Stimulated activated CD4-positive, alpha-beta T cell treated with anti-CD3 and anti-CD28 coated beads, Interleukin-15, amount 100 ng/mL, for 48 hours (primary cell): ENCODE results near the gene SPTLC2.
"Not testable (repeated sequence)": the region's sequence is repeated elsewhere in the genome, so short reads cannot be mapped to it uniquely, and the experiment has no call there.

Source experiments
- DNase-seq, 2 donors: peaks; one replicate each; pipeline ENCODE4 v3.0.0-alpha.2; 2020; ENCODE audit warnings: low read depth in 2 of 2

The SPTLC2 gene, protein sequence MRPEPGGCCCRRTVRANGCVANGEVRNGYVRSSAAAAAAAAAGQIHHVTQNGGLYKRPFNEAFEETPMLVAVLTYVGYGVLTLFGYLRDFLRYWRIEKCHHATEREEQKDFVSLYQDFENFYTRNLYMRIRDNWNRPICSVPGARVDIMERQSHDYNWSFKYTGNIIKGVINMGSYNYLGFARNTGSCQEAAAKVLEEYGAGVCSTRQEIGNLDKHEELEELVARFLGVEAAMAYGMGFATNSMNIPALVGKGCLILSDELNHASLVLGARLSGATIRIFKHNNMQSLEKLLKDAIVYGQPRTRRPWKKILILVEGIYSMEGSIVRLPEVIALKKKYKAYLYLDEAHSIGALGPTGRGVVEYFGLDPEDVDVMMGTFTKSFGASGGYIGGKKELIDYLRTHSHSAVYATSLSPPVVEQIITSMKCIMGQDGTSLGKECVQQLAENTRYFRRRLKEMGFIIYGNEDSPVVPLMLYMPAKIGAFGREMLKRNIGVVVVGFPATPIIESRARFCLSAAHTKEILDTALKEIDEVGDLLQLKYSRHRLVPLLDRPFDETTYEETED

DNA sequence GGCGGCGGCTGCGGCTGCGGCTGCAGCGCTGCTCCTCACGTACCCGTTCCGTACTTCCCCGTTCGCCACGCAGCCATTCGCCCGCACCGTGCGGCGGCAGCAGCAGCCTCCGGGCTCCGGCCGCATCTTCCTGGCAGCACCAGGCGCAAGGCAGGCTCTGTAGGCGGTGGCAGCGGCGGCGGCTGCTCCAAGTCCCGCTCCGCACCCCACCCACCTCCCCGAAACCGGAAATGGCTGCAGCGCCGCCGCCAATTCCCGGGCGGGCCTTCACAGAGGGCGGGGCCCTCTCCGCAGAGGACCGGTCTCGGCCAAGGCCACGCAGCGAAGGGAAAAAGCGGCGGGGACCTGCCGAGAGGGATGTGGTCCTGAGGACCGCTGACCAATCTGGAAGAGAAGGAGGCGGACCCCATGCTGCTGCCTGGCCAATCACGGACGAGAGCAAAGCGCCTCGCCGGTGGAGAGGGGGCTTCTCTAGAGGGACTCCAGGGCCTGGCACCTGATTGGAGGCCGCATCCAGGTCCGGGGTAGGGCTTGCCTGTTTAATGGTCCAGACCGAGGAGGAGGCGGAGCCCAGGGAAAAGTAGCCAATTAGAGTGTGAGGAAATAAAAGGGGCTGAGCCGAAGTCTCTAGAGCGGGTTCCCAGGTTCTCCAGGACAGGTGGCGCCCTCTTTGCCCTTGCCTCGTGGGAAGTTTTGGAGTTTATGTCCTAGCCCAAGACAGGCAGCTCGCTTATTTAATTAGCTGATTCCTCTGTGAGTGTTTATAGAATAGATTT is at the start of gene SPTLC2:
SPTLC2 (minus strand) TSS at position 184 of the 776 bp plus-strand sequence; CDS start at position 126, 58 bp downstream.
- DNase-seq, result peak; percentile 95 to 97

GRCh38 chr14:77663293-77663692 is 46.9 kb upstream of the SPTLC2 start:
- DNase-seq, result no peak

GRCh38 chr14:77661562-77661961 is 45.1 kb upstream of the SPTLC2 start:
- DNase-seq, result not testable (repeated sequence)

DNA sequence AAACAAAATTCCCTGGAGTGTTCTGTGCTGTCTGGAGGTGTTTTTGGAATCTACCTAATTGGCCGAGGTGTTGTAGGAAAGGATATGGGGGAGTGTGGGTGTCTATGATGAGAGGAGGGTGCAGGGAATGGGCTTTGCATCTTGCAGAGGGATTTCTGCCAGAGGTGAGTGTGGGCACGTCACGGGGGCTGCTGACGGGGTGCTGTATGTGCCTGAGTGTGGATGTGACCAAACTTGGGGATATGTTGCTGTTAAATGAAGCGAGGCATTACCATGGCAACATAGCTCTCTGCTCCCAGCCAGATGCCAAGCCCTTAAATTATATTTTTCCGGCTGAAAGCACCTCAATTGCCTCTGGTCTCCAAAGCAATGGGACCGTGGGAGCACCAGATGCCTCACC is 44.3 kb upstream of the SPTLC2 start:
- no peak for DNase-seq

- no peak for DNase-seq
Measured at GRCh38 chr14:77659831-77660230, 43.4 kb upstream of the SPTLC2 start.

GRCh38 chr14:77657280-77657679 is 40.8 kb upstream of the SPTLC2 start:
- no peak for DNase-seq

GRCh38 chr14:77654001-77654441 is 37.6 kb upstream of the SPTLC2 start:
- DNase-seq, result no peak

DNA sequence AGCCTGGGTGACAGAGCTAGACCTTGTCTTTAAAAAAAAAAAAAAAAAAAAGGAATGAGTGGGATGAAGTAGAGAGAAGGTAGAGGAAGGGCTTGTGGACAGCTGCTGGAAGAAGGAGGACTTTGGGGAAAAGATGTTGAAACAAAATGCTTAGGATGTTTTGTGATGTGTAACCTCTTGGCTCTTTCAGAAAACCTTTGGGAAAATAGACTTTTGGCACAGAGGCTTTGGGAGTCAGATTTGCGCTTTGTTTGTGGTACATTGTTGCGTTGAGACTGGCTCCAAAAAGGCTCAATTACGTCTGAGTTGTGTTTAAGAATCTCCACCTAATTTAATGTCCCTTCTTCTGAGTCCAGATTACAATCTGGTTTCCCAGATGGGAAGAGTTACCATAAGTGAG is 32.9 kb upstream of the SPTLC2 start:
- no peak for DNase-seq

DNA sequence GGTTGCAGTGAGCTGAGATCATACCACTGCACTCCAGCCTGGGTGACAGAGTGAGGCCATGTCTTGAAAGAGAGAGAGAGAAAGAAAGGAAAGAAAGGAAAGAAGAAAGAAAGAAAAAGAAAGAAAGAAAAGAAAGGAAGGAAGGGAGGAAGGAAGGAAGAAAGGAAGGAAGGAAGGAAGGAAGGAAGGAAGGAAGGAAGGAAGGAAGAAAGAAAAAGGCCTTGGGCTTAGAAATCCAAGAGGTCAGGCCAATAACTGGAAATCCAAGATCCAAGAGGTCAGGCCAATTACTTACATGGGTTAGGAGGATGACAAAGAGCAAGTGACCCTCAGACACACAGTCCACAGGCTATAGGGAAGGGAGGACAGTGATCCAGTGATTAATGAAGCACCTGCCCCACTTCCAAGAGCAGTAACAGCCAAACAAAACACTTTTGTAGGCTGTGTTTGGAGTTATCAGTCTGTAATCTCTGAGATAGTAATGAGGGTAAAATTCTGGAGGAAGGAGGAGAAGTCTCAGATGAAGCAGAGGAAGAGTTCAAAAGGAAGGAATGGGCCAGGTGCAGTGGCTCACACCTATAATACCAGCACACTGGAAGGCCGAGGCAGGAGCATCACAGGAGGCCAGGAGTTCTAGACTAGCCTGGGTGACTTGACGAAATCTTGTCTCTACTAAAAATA is 32.2 kb upstream of the SPTLC2 start:
- DNase-seq, result no peak

- no peak for DNase-seq
Measured at GRCh38 chr14:77647853-77648252, 31.4 kb upstream of the SPTLC2 start.

GRCh38 chr14:77646907-77647306 is 30.5 kb upstream of the SPTLC2 start:
- no peak for DNase-seq

DNA sequence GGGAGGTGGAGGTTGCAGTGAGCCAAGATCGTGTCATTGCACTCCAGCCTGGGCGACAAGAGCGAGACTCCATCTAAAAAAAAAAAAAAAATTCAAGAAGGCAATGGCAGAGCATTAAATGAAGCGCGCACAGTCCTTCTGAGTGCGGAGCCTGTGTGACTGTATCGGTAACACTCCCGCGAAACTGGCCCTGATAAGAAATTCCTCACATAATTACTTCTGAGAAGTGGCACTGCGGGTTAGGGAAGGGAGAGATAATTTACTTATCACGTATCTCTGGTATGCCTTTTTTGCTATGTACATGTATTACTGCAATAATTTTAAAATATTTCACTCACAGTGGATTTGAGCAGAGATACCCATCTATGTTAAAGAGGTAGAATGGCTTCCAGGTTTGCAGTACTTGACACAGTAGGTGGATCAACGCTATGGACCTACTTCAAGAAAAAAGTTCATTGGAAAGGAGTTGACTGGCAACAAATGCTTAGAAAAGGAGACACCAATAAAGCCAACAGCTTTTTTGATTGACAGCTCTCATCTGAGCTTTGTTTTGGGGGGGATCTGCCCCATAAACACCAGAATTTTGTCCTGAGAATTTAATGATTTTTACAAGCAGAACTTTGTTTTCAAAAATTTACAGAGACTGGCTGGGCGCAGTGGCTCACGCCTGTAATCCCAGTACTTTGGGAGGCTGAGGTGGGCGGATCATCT is 29.2 kb upstream of the SPTLC2 start:
- DNase-seq, result no peak

- no peak for DNase-seq
Measured at GRCh38 chr14:77642407-77642806, 26.0 kb upstream of the SPTLC2 start.

DNA sequence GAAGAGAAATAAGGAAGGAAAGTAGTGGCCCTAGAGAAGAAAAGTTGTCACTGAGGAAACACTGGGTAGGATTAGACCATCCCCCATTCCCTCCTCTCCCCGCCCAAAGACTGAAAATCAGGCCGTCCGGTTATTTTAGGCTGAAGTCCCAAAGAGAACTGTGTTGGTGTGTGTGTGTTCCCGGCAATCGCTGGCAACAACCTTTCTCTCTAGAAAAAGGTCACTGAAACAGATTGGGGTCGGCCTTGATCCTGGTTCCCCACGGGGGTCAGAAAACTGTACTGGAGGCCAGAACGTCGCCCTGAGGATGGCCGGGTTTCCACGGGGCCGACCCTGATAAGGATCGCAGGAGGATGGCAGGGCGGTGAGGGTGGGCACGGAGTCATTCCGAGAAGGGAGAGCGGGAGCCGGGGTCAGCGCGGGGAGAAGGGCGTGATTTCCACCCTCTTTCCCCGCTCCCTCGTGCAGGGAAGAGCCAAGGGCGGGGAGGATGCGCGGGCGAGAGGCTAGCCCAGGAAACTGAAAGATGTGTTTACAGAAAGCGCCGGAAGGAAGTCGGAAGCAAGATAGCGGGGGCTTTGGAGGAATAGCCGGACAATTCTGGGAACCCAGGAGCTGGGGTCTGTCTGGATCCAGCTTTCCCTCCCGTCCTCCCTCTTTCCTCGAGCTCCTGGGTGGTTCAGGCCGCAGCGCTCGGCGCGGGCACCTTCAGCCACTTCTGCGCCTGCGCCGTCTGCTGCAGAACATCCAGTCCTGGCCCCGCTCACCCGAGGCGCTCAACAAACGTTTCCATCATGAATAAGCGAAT is 25.3 kb upstream of the SPTLC2 start:
- peak; percentile 55 to 63 for DNase-seq

DNA sequence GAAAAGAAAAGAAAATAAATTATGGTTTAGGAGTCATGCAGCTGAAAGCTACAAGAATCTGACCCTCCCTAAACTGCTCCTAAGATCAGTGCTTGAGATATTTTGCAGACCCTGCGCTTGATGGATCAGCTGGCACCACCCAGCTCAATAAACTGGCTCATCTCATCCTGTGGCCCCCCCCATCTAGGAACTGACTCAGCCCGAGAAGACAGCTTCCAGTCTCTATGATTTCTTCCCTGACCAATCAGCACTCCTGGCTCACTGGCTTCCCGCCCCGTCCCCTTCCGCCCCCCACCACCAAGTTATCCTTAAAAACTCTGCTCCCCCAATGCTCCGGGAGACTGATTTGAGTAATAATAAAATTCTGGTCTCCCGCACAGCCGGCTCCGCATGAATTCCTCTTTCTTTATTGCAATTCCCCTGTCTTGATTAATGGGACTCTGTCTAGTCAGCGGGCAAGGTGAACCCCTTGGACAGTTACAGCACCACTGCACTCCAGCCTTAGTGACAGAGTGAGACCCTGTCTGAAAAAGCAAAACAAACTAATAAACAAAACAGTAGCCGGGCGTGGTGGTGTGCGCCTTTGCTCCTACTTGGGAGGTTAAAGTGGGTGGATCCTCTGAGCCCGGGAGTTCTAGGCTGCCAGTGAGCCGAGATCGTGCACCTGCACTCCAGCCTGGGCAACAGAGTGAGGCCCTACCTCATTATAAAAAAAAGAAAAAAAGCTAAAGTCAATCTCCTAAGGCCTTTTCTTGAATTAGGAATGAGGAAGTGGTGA is 24.5 kb upstream of the SPTLC2 start:
- DNase-seq, result no peak

- DNase-seq, result no peak
Measured at GRCh38 chr14:77638771-77639171, 22.3 kb upstream of the SPTLC2 start.

DNA sequence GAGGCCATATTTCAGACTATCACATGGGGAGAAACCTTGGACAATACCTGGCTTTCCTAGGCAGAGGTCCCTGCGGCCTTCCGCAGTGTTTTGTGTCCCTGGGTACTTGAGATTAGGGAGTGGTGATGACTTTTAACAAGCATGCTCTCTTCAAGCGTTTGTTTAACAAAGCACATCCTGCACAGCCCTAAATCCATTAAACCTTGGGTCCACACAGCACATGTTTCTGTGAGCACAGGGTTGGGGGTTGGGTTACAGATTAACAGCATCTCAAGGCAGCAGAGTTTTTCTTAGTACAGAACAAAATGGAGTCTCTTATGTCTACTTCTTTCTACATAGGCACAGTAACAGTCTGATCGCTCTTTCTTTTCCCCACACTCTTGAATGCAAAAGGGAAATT is 19.4 kb upstream of the SPTLC2 start:
- not testable (repeated sequence) for DNase-seq

GRCh38 chr14:77635466-77635865 is 19.0 kb upstream of the SPTLC2 start:
- not testable (repeated sequence) for DNase-seq

DNA sequence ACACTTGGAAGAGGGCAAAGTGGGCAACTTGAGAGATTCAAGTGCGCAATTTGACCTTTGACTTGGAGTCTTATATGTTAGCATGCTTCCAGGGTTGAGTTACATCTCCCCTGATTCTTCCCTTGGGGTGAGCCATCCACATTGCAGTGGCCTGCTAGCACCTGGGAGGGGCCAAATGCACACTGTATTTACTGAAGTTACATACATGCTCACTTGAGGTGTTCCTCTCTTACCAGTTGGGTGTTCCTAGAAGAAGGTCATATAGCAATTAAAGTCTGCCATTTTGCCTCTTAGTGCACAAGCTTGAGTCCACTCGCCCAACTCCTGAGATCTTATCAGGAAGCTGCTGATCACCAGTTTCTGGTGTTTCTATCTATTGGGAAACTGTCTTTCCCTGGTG is 13.7 kb upstream of the SPTLC2 start:
- no peak for DNase-seq

DNA sequence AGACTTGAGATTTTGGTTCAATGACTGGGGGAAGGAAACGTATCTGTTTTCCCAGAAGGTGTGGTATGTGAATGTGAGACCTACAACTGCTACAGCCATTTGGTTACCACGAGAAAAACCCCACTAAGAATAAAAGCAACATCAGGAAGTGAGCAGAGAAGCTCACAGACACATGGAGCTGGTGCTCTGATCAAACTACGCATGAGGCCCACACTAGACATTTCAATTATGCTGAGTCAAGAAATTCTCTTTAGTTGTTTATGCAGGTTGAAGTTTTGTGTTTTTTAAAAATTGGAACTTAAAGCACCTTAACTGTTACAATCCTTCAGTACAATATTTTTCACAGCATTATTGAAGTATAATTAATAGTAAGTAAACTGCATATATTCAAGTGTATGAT is 8.9 kb upstream of the SPTLC2 start:
- no peak for DNase-seq
